ENCODE measurements around the gene DOCK4.

Gene DOCK4

DNA sequence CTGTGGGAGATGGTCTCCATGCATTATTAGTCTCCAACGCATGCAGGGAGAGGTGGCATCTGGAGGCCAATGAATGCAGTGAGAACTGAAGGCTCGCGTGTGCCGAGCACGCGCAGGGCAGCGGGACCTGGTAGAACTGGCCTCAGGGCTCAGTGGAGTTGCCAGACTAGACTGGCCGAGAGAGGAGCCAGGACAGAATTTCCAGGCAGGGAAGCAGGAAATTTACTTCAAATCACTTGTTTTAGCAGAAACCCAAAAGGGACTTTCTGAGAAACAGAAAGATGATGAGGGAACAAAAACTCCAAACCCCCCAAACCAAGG is 332.9 kb downstream of the DOCK4 start:
- Histone ChIP-seq H3K36me3 (ENCODE audit: control insufficient read depth in 1 of 2, insufficient read depth in 2 of 2, low read length in 2 of 2) (peaks cover 0 to 11% of the 10 kb centered on the region in 2 donors), H3K4me1 (ENCODE audit: control insufficient read depth in 1 of 2, insufficient read depth in 2 of 2, low read length in 2 of 2) (peaks cover 0 to 7% of the 10 kb centered on the region in 2 donors), H3K27me3 (ENCODE audit: low read depth, low read length) (no peaks in the 10 kb centered on the region), H3K4me3 (ENCODE audit: low read depth in 1 of 2, low read length in 2 of 2) (no peak overlapping the region), H3K9me3 (ENCODE audit: control insufficient read depth in 1 of 2, low read length in 2 of 2) (no peaks in the 10 kb centered on the region), H3K27ac (ENCODE audit: low read length) (no peak overlapping the region)

DNA sequence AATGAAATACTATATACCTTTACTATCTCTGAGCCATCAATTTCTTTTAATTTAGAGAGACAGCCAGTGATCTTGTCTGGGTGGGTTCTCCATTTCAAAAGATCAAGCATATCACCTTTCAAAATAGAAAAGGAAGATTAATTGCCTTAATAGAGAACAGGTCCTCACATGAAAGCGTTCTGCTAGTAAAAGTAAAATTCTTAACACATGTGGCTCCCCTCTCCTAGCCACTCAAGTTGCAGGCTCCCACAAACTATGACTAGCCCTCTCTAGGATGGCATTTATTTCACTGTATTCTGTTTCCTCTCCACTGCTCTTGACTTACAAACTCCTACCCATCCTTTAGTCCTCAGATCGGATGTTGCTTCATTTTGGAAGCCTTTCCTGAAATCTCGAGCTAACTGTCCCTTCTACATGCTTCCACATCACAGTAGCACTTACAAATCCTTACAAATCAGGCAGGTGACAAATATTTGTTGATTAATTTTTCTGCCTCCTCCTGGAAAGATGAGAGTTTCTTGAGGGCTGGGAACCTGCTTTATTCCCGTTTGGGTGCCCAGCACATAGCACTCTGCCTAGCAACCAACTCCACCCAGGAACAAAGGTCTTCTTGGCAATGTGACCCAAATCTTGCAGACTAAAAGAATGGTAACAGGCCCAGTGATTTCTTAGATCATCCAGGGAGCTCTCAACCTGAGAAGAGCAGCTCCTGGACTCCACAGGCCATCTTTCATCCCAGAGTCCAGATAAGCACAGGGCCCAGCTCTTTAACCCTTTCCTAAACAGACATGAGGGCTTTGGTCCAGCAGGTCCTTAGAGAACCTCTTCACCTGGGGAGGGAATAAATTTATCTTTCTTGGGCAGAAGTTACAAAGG is 333.5 kb downstream of the DOCK4 start:
- H3K27ac ChIP-seq (ENCODE audit: low read length), result no peak overlapping the region
- H3K36me3 ChIP-seq (ENCODE audit: control insufficient read depth in 1 of 2, insufficient read depth in 2 of 2, low read length in 2 of 2), result peaks cover 0 to 13% of the 10 kb centered on the region in 2 donors
- H3K9me3 ChIP-seq (ENCODE audit: control insufficient read depth in 1 of 2, low read length in 2 of 2), result no peaks in the 10 kb centered on the region
- no peak overlapping the region for H3K4me3 ChIP-seq (ENCODE audit: low read depth in 1 of 2, low read length in 2 of 2)
- H3K4me1 ChIP-seq (ENCODE audit: control insufficient read depth in 1 of 2, insufficient read depth in 2 of 2, low read length in 2 of 2), result peaks cover 0 to 7% of the 10 kb centered on the region in 2 donors
- no peaks in the 10 kb centered on the region for H3K27me3 ChIP-seq (ENCODE audit: low read depth, low read length)

DNA sequence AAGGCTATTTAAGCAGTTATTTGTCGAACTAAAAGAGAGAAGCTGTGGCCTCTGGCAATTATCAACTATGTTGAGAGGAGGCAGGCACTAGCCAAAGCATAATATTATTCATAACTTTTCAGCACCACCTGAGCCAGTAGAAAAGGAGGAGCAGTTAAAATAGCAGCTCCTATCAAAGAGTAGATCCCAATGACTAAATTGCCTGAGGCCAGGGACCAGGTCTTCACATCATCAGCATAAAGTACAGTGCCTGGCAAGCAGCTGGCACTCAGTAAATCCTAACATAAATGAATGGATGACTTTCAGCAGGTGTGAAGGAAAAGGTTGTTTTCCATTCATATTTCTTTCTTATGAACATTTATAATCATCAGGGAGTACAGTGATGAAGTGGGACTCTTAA is 334.9 kb downstream of the DOCK4 start:
- Histone ChIP-seq H3K4me3 (ENCODE audit: low read depth in 1 of 2, low read length in 2 of 2) (no peak overlapping the region), H3K4me1 (ENCODE audit: control insufficient read depth in 1 of 2, insufficient read depth in 2 of 2, low read length in 2 of 2) (peaks cover 0 to 7% of the 10 kb centered on the region in 2 donors), H3K9me3 (ENCODE audit: control insufficient read depth in 1 of 2, low read length in 2 of 2) (no peaks in the 10 kb centered on the region), H3K36me3 (ENCODE audit: control insufficient read depth in 1 of 2, insufficient read depth in 2 of 2, low read length in 2 of 2) (peaks cover 3 to 25% of the 10 kb centered on the region in 2 donors), H3K27me3 (ENCODE audit: low read depth, low read length) (no peaks in the 10 kb centered on the region), H3K27ac (ENCODE audit: low read length) (no peak overlapping the region)

DNA sequence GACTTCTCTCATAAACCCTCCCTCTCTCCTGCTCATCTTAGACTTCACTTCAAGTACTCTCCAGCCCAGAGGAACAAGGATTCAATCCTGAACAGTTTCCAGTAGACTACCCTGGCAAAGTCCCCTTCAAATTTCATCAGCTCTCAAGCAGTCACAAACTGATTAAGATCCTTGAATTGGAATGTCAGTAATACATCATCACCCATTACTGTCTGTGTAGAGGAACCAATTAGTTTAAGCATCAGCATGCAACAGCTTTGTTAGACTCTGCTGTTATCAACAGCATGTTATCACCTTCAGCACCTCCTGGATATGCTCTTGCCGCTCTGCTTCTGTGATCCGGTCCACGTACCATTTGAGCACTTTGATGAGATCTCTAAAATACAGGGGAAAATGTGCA is 336.9 kb downstream of the DOCK4 start:
- Histone ChIP-seq H3K4me3 (ENCODE audit: low read depth in 1 of 2, low read length in 2 of 2) (no peak overlapping the region), H3K4me1 (ENCODE audit: control insufficient read depth in 1 of 2, insufficient read depth in 2 of 2, low read length in 2 of 2) (peaks cover 0 to 7% of the 10 kb centered on the region in 2 donors), H3K27me3 (ENCODE audit: low read depth, low read length) (no peaks in the 10 kb centered on the region), H3K27ac (ENCODE audit: low read length) (no peak overlapping the region), H3K9me3 (ENCODE audit: control insufficient read depth in 1 of 2, low read length in 2 of 2) (no peaks in the 10 kb centered on the region), H3K36me3 (ENCODE audit: control insufficient read depth in 1 of 2, insufficient read depth in 2 of 2, low read length in 2 of 2) (peaks cover 3 to 26% of the 10 kb centered on the region in 2 donors)

DNA sequence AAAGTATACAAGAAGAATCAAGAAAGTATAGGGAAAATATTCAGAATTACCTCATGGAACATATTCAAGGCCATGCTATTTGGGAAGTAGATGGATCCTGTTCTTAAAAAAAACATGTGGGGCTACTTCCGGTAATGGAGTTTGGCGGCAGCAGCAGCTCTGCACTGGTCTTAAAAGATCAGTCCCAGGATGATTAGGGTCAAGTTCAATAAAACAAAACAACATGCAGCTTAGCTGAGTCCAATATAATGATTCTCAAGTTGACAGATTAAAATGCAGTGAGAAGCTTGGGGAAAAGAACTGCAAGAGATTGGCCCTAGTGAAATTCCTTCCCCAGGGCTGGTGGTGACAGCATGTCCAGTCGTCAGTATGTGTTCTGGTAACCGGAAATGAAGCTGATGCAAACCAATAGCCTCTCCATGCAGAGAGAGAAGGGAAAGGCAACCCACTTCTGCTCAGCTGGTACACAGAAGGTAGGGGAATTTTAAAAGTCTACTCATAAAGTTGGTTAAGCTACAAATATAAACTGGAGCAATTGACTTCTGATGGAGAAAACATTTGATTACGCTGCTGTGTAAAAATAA is 338.8 kb downstream of the DOCK4 start:
- Histone ChIP-seq H3K9me3 (ENCODE audit: control insufficient read depth in 1 of 2, low read length in 2 of 2) (no peaks in the 10 kb centered on the region), H3K4me1 (ENCODE audit: control insufficient read depth in 1 of 2, insufficient read depth in 2 of 2, low read length in 2 of 2) (no peaks in the 10 kb centered on the region), H3K36me3 (ENCODE audit: control insufficient read depth in 1 of 2, insufficient read depth in 2 of 2, low read length in 2 of 2) (peaks cover 3 to 31% of the 10 kb centered on the region in 2 donors), H3K27ac (ENCODE audit: low read length) (no peak overlapping the region), H3K4me3 (ENCODE audit: low read depth in 1 of 2, low read length in 2 of 2) (no peak overlapping the region), H3K27me3 (ENCODE audit: low read depth, low read length) (no peaks in the 10 kb centered on the region)

DNA sequence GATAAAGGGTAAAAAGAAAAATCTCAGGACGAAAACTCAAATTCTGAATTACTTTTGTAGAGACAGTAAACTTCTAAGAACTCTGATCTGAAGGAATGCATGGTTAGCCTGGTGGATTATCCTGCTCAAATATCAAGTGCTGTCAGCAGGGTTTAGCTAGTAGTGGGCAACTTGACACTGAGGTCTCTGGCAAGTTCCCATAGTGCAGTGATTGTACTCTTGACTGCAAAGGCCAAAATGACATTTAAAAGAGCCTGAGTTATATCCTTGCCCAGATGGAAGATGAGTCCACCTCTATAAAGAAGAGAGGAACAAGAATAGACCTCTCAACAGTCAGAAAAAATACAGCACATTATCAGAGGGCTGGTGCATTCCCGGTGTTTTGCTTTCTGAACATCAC is 339.4 kb downstream of the DOCK4 start:
- Histone ChIP-seq H3K4me3 (ENCODE audit: low read depth in 1 of 2, low read length in 2 of 2) (no peak overlapping the region), H3K9me3 (ENCODE audit: control insufficient read depth in 1 of 2, low read length in 2 of 2) (no peaks in the 10 kb centered on the region), H3K4me1 (ENCODE audit: control insufficient read depth in 1 of 2, insufficient read depth in 2 of 2, low read length in 2 of 2) (no peaks in the 10 kb centered on the region), H3K27me3 (ENCODE audit: low read depth, low read length) (no peaks in the 10 kb centered on the region), H3K27ac (ENCODE audit: low read length) (no peak overlapping the region), H3K36me3 (ENCODE audit: control insufficient read depth in 1 of 2, insufficient read depth in 2 of 2, low read length in 2 of 2) (peaks cover 3 to 31% of the 10 kb centered on the region in 2 donors)

DNA sequence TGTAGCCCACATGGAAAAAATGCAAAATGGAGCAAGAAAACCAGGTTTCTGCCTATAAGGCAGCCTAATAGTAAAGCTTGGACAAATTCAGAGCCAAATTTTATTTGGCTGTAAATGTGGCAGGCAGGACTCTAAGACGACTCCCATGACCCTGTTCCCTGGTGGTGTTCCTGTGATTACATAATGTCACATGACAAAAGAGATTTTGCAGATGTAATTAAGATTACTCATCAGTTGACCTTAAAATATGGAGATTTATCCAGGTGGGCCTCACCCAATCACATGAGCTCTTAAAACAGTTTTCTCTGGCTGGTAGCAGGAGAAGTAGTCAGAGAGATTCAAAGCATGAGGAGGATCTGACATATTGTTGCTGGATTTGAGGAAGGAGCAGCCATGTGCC is 340.8 kb downstream of the DOCK4 start:
- Histone ChIP-seq H3K36me3 (ENCODE audit: control insufficient read depth in 1 of 2, insufficient read depth in 2 of 2, low read length in 2 of 2) (peaks cover 3 to 29% of the 10 kb centered on the region in 2 donors), H3K4me1 (ENCODE audit: control insufficient read depth in 1 of 2, insufficient read depth in 2 of 2, low read length in 2 of 2) (no peaks in the 10 kb centered on the region), H3K9me3 (ENCODE audit: control insufficient read depth in 1 of 2, low read length in 2 of 2) (no peaks in the 10 kb centered on the region), H3K27me3 (ENCODE audit: low read depth, low read length) (no peaks in the 10 kb centered on the region), H3K4me3 (ENCODE audit: low read depth in 1 of 2, low read length in 2 of 2) (no peak overlapping the region), H3K27ac (ENCODE audit: low read length) (no peak overlapping the region)

DNA sequence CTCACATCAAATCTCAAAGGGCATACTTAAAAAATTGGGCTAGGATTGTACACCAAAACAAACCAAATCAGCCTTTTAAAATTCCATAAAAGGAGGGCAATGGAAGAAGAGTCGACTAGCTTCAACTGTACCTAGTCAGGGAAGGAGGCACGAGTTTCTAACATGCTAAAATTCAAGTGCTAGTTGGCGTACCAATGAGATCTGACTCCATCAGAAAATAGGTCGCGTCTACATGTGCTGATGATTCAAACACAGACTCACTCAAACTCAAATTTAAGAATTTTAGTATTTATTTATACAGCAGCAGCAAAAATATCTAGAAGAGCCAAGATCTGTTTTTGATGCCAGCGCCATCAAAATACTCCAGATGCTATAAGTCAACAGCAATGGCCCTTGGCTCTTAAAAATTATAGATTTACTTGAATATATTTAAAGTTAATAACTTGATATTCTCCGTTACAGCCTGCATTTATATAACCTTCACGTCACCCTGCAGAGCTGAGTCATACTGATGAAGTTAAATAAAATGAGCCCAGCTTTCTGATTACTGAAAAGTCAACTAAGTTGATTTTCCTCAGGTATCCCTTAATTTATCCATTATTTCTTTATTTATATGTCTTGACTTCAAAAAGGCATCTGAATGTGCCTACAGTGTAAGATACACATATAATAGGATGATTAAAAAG is 341.8 kb downstream of the DOCK4 start:
- no peak overlapping the region for H3K27ac ChIP-seq (ENCODE audit: low read length)
- no peaks in the 10 kb centered on the region for H3K4me1 ChIP-seq (ENCODE audit: control insufficient read depth in 1 of 2, insufficient read depth in 2 of 2, low read length in 2 of 2)
- no peaks in the 10 kb centered on the region for H3K9me3 ChIP-seq (ENCODE audit: control insufficient read depth in 1 of 2, low read length in 2 of 2)
- H3K27me3 ChIP-seq (ENCODE audit: low read depth, low read length), result no peaks in the 10 kb centered on the region
- H3K36me3 ChIP-seq (ENCODE audit: control insufficient read depth in 1 of 2, insufficient read depth in 2 of 2, low read length in 2 of 2), result peaks cover 3 to 35% of the 10 kb centered on the region in 2 donors
- H3K4me3 ChIP-seq (ENCODE audit: low read depth in 1 of 2, low read length in 2 of 2), result no peak overlapping the region

DNA sequence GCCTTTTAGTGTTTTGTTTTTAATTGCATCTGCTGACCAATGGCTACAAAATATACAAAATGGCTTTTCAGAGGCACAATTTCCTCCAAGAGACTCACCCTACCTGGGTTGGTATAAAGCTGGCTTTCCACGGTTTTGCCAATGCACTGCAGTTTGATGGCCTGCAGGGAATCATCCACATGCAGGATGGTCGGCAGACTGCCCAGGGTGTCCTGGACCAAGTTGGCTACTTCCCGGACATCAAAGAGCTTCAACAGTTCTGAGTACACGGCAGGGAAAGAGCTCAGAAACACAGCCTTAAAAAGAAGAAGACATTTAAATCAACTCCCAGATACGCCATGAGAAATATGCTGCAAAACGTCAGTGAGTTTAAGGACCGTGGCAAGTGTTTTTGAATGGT is 342.9 kb downstream of the DOCK4 start:
- peaks cover 3 to 29% of the 10 kb centered on the region in 2 donors for H3K36me3 ChIP-seq (ENCODE audit: control insufficient read depth in 1 of 2, insufficient read depth in 2 of 2, low read length in 2 of 2)

DNA sequence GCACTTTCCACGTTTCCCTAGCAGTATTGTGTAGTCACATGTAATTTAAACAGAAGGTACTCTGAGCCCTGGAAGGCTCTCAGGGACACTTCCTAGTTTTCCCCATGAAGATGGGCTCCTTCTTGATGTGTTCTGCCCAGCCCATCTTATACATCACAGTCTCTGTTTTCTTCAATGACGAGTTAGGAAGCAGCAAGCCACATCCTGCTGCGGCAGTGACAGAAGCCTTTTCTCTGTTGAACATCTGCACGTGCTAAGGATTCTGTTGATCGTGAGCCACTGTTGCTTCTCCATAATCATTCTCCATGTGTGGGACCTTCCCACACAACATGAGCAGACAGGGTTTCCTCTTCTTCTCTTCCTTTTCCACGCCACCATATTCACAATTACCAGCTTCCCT is 346.0 kb downstream of the DOCK4 start:
- Histone ChIP-seq H3K4me1 (ENCODE audit: control insufficient read depth in 1 of 2, insufficient read depth in 2 of 2, low read length in 2 of 2) (no peaks in the 10 kb centered on the region), H3K27me3 (ENCODE audit: low read depth, low read length) (no peaks in the 10 kb centered on the region), H3K27ac (ENCODE audit: low read length) (no peak overlapping the region), H3K9me3 (ENCODE audit: control insufficient read depth in 1 of 2, low read length in 2 of 2) (no peaks in the 10 kb centered on the region), H3K4me3 (ENCODE audit: low read depth in 1 of 2, low read length in 2 of 2) (no peak overlapping the region), H3K36me3 (ENCODE audit: control insufficient read depth in 1 of 2, insufficient read depth in 2 of 2, low read length in 2 of 2) (peaks cover 0 to 13% of the 10 kb centered on the region in 2 donors)

More for the DNA sequence above, 342.9 kb downstream of the DOCK4 start:
- Histone ChIP-seq H3K4me3 (ENCODE audit: low read depth in 1 of 2, low read length in 2 of 2) (no peak overlapping the region), H3K27ac (ENCODE audit: low read length) (no peak overlapping the region), H3K27me3 (ENCODE audit: low read depth, low read length) (no peaks in the 10 kb centered on the region), H3K9me3 (ENCODE audit: control insufficient read depth in 1 of 2, low read length in 2 of 2) (no peaks in the 10 kb centered on the region), H3K4me1 (ENCODE audit: control insufficient read depth in 1 of 2, insufficient read depth in 2 of 2, low read length in 2 of 2) (no peaks in the 10 kb centered on the region)

DNA sequence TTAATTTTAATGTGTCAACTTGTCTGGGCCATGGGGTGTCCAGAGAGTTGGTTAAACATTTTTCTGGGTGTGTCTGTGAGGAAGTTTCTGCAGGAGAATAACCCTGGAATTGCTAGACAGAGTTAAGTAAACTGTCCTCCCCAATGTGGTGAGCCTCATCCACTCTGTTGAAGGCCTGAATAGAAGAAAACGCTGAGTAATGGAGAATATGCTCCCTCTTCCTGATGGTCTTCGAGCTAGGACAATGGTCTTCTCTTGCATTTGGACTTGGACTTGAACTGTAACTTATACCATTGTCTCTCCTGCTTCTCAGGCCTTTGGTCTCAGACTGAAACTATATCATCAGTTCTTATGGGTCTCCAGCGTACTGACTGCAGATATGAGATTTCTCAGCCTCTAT is 347.9 kb downstream of the DOCK4 start:
- H3K4me1 ChIP-seq (ENCODE audit: control insufficient read depth in 1 of 2, insufficient read depth in 2 of 2, low read length in 2 of 2), result no peaks in the 10 kb centered on the region
- H3K27ac ChIP-seq (ENCODE audit: low read length), result no peak overlapping the region
- H3K27me3 ChIP-seq (ENCODE audit: low read depth, low read length), result no peaks in the 10 kb centered on the region
- peaks cover 0 to 10% of the 10 kb centered on the region in 2 donors for H3K36me3 ChIP-seq (ENCODE audit: control insufficient read depth in 1 of 2, insufficient read depth in 2 of 2, low read length in 2 of 2)
- no peak overlapping the region for H3K4me3 ChIP-seq (ENCODE audit: low read depth in 1 of 2, low read length in 2 of 2)
- no peaks in the 10 kb centered on the region for H3K9me3 ChIP-seq (ENCODE audit: control insufficient read depth in 1 of 2, low read length in 2 of 2)

All from muscle layer of duodenum (tissue), 2 donors.